ENCODE measurements around the gene ANO4. TPM values are rescaled to one million over a fixed set of nuclear protein-coding genes. Genes with fewer than 3 reads are reported as not detected.

Gene ANO4
- total and polyA plus RNA-seq, 2 donors (not counting 1 experiment from before 2014, with no cell fraction given): not detected

- no peaks in the 10 kb centered on the region for H3K9me3 Mint-ChIP-seq (ENCODE audit: insufficient read depth)
- TF ChIP-seq CTCF (IDR thresholded peaks at IDR 0.05) (no peak), EZH2 (IDR thresholded peaks at IDR 0.05; ENCODE audit: borderline replicate concordance, insufficient read depth, low read depth, low read length, poor library complexity, severe bottlenecking) (no peak)
- no peak for DNase-seq
- peaks cover 12% of the 10 kb centered on the region for H3K27me3 Mint-ChIP-seq
- H3K9ac ChIP-seq (ENCODE audit: low read length): no peak overlapping the region
- WGBS (ENCODE audit: insufficient coverage): 100% methylated on average over 2 of the region's 2 CpGs
- CTCF ChIA-PET: no interaction called here
- ATAC-seq (ENCODE audit: low read depth): no peak
- H3K9me3 ChIP-seq (ENCODE audit: control extremely low read depth in 1 of 3, control insufficient read depth in 2 of 3, insufficient read depth in 1 of 3, low read length in 2 of 3): no peaks in the 10 kb centered on the region
- H3K4me1 ChIP-seq (ENCODE audit: control insufficient read depth in 2 of 2, insufficient read depth in 2 of 2, low read length in 2 of 2): no peaks in the 10 kb centered on the region
- H2AFZ ChIP-seq (ENCODE audit: insufficient read depth, low read depth, low read length, poor library complexity, severe bottlenecking): no peak overlapping the region
- intact Hi-C loops (cut with micrococcal nuclease): no loop called here
- no peaks in the 10 kb centered on the region for H3K36me3 ChIP-seq (replicated peaks in 1 of 2; ENCODE audit: control extremely low read depth in 1 of 2, control insufficient read depth in 1 of 2, extremely low read depth in 1 of 2, insufficient read depth in 2 of 2, low read length in 1 of 2)
- POLR2A ChIA-PET: no interaction called here
- no peak overlapping the region for H3K27ac ChIP-seq (ENCODE audit: low read length in 2 of 2)
- no peak overlapping the region for H3K4me3 Mint-ChIP-seq
- H4K20me1 ChIP-seq (ENCODE audit: control insufficient read depth, insufficient read depth, low read length, poor library complexity, severe bottlenecking): no peaks in the 10 kb centered on the region
- no peaks in the 10 kb centered on the region for H3K4me1 Mint-ChIP-seq
- no peak overlapping the region for H3K27ac Mint-ChIP-seq
- H3K4me2 ChIP-seq (replicated peaks; ENCODE audit: low read depth, low read length, poor library complexity, severe bottlenecking): no peak overlapping the region
- H3K27me3 ChIP-seq (replicated peaks in 1 of 4; ENCODE audit: control extremely low read depth in 1 of 4, control insufficient read depth in 3 of 4, insufficient read depth in 4 of 4, low read length in 3 of 4): peaks cover 0 to 5% (median 0%) of the 10 kb centered on the region in 4 experiments
- no peaks in the 10 kb centered on the region for H3K79me2 ChIP-seq (ENCODE audit: control insufficient read depth, insufficient read depth, low read length)
- H3K4me3 ChIP-seq (ENCODE audit: control extremely low read depth in 1 of 5, extremely low read depth in 1 of 5, insufficient read depth in 1 of 5, low read depth in 2 of 5, low read length in 4 of 5): no peak overlapping the region
Observed at GRCh38 chr12:100789975-100790374, 4.6 kb upstream of the ANO4 start.

- no peak for TF ChIP-seq CTCF (IDR thresholded peaks at IDR 0.05)
- TF ChIP-seq EZH2 (IDR thresholded peaks at IDR 0.05; ENCODE audit: borderline replicate concordance, insufficient read depth, low read depth, low read length, poor library complexity, severe bottlenecking): no peak
- no peak overlapping the region for H3K9ac ChIP-seq (ENCODE audit: low read length)
- no peak for DNase-seq
- H3K27ac Mint-ChIP-seq: no peak overlapping the region
- intact Hi-C loops (cut with micrococcal nuclease): no loop called here
- no peaks in the 10 kb centered on the region for H3K9me3 Mint-ChIP-seq (ENCODE audit: insufficient read depth)
- no peak overlapping the region for H3K4me3 Mint-ChIP-seq
- no peak overlapping the region for H3K27ac ChIP-seq (ENCODE audit: low read length in 2 of 2)
- H3K9me3 ChIP-seq (ENCODE audit: control extremely low read depth in 1 of 3, control insufficient read depth in 2 of 3, insufficient read depth in 1 of 3, low read length in 2 of 3): no peaks in the 10 kb centered on the region
- no peaks in the 10 kb centered on the region for H3K36me3 ChIP-seq (replicated peaks in 1 of 2; ENCODE audit: control extremely low read depth in 1 of 2, control insufficient read depth in 1 of 2, extremely low read depth in 1 of 2, insufficient read depth in 2 of 2, low read length in 1 of 2)
- ChIA-PET CTCF (no interaction called here), POLR2A (no interaction called here)
- no peak overlapping the region for H3K4me3 ChIP-seq (ENCODE audit: control extremely low read depth in 1 of 5, extremely low read depth in 1 of 5, insufficient read depth in 1 of 5, low read depth in 2 of 5, low read length in 4 of 5)
- no peaks in the 10 kb centered on the region for H3K4me1 Mint-ChIP-seq
- no peak for ATAC-seq (ENCODE audit: low read depth)
- peaks cover 18% of the 10 kb centered on the region for H3K27me3 Mint-ChIP-seq
- H3K4me2 ChIP-seq (replicated peaks; ENCODE audit: low read depth, low read length, poor library complexity, severe bottlenecking): no peak overlapping the region
- WGBS (ENCODE audit: insufficient coverage): no CpG with 5 or more reads among the region's 1 CpG
- H3K4me1 ChIP-seq (ENCODE audit: control insufficient read depth in 2 of 2, insufficient read depth in 2 of 2, low read length in 2 of 2): no peaks in the 10 kb centered on the region
- H2AFZ ChIP-seq (ENCODE audit: insufficient read depth, low read depth, low read length, poor library complexity, severe bottlenecking): no peak overlapping the region
- no peaks in the 10 kb centered on the region for H3K79me2 ChIP-seq (ENCODE audit: control insufficient read depth, insufficient read depth, low read length)
- no peaks in the 10 kb centered on the region for H4K20me1 ChIP-seq (ENCODE audit: control insufficient read depth, insufficient read depth, low read length, poor library complexity, severe bottlenecking)
- H3K27me3 ChIP-seq (replicated peaks in 1 of 4; ENCODE audit: control extremely low read depth in 1 of 4, control insufficient read depth in 3 of 4, insufficient read depth in 4 of 4, low read length in 3 of 4): peaks cover 0 to 8% (median 0%) of the 10 kb centered on the region in 4 experiments
Observed at GRCh38 chr12:100790552-100790951, 4.0 kb upstream of the ANO4 start.

Data from B cell (primary cell).